Measurements from ENCODE around the gene CAMK4.

- no peak for TF ChIP-seq CTCF (IDR thresholded peaks at IDR 0.05)
- TF ChIP-seq POLR2A (IDR thresholded peaks at IDR 0.05) = no peak
These were observed 8.8 kb downstream of the CAMK4 start for GRCh38 chr5:111233052-111233374.

All from uterus (tissue), 2 donors.